Hepatocyte (in vitro differentiated cells): ENCODE data around the gene MRTFA. TPM values are rescaled to one million over a fixed set of nuclear protein-coding genes. Genes with fewer than 3 reads are reported as not detected.
"Not testable (repeated sequence)": the region's sequence is repeated elsewhere in the genome, so short reads cannot be mapped to it uniquely, and the experiment has no call there.

Source experiments
- DNase-seq: peaks from one replicate; pipeline ENCODE4 v3.0.0-alpha.2; 2016; ENCODE audit warnings: low spot score
- H2AFZ ChIP-seq: fragments of 200-600 bp; sonication (generic); 2 replicates; pipeline ENCODE4 v1.6.0; 2016; ENCODE audit warnings: antibody characterized with exemption, mild to moderate bottlenecking
- H3K27ac ChIP-seq: fragments of 200-600 bp; sonication (generic); 2 replicates; pipeline ENCODE4 v1.5.1; 2016; ENCODE audit warnings: mild to moderate bottlenecking
- H3K27me3 ChIP-seq: fragments of 200-600 bp; sonication (generic); 2 replicates; pipeline ENCODE4 v1.6.1; 2016
- H3K36me3 ChIP-seq: fragments of 200-600 bp; sonication (generic); replicated peaks from 2 replicates; pipeline ENCODE4 v1.5.1; 2016; ENCODE audit warnings: low read depth; ENCODE audit not compliant: insufficient read depth
- H3K4me1 ChIP-seq: fragments of 200-600 bp; sonication (generic); 2 replicates; pipeline ENCODE4 v1.5.1; 2016; ENCODE audit warnings: mild to moderate bottlenecking, moderate library complexity; ENCODE audit not compliant: insufficient read depth
- H3K4me2 ChIP-seq: fragments of 200-600 bp; sonication (generic); 2 replicates; pipeline ENCODE4 v1.6.0; 2016
- H3K4me3 ChIP-seq: fragments of 200-600 bp; sonication (generic); 2 replicates; pipeline ENCODE4 v1.5.1; 2016; ENCODE audit warnings: mild to moderate bottlenecking
- H3K79me2 ChIP-seq: fragments of 200-600 bp; sonication (generic); 2 replicates; pipeline ENCODE4 v1.6.0; 2017; ENCODE audit warnings: mild to moderate bottlenecking
- H3K9me2 ChIP-seq: fragments of 200-600 bp; sonication (generic); replicated peaks from 2 replicates; pipeline ENCODE4 v1.6.0; 2017; ENCODE audit warnings: mild to moderate bottlenecking; ENCODE audit not compliant: insufficient read depth
- H3K9me3 ChIP-seq: fragments of 200-600 bp; sonication (generic); 2 replicates; pipeline ENCODE4 v1.5.1; 2016; ENCODE audit warnings: low read depth, mild to moderate bottlenecking
- H4K20me1 ChIP-seq: fragments of 200-600 bp; sonication (generic); 2 replicates; pipeline ENCODE4 v1.6.0; 2016; ENCODE audit warnings: mild to moderate bottlenecking; ENCODE audit not compliant: insufficient read depth, poor library complexity, severe bottlenecking
- CTCF ChIP-seq: fragments of 200-600 bp; sonication (generic); IDR thresholded peaks from 2 replicates; pipeline ENCODE4 v1.5.1; 2016; ENCODE audit warnings: antibody characterized with exemption, mild to moderate bottlenecking; ENCODE audit not compliant: poor library complexity
- EZH2 ChIP-seq: fragments of 200-600 bp; sonication (generic); IDR thresholded peaks from 2 replicates; pipeline ENCODE4 v1.6.1; 2016; ENCODE audit warnings: antibody characterized with exemption, mild to moderate bottlenecking, borderline replicate concordance
- EZH2phosphoT487 ChIP-seq: fragments of 200-600 bp; sonication (generic); IDR thresholded peaks from one replicate; pipeline ENCODE4 v1.6.1; 2018; ENCODE audit warnings: antibody characterized with exemption, mild to moderate bottlenecking, low read depth, moderate library complexity; ENCODE audit not compliant: unreplicated experiment, severe bottlenecking
- WGBS: methylation state at CpG from one replicate; pipeline ENCODE4 v1.1.6; 2016; ENCODE audit warnings: low lambda C conversion rate; ENCODE audit errors: missing lambda C conversion rate; 5-methylcytosine and 5-hydroxymethylcytosine counted together
- polyA plus RNA-seq: library from polyadenylated mRNA; unstranded; fragments of >200 nt; fragmentation: Nextera tagmentation; extraction: Ambion mirVana; gene quantifications from 2 replicates; pipeline ENCODE4 v1.2.1, GENCODE V29; 2016
- total RNA-seq: library from RNA; depleted of rRNA; stranded (reverse); fragments of >200 nt; gene quantifications from 2 replicates; pipeline ENCODE4 v1.2.3, GENCODE V29; 2014

The MRTFA gene
- total and polyA plus RNA-seq, 2 experiments from 2014 or later, result 19.0 to 29.7 TPM

DNA sequence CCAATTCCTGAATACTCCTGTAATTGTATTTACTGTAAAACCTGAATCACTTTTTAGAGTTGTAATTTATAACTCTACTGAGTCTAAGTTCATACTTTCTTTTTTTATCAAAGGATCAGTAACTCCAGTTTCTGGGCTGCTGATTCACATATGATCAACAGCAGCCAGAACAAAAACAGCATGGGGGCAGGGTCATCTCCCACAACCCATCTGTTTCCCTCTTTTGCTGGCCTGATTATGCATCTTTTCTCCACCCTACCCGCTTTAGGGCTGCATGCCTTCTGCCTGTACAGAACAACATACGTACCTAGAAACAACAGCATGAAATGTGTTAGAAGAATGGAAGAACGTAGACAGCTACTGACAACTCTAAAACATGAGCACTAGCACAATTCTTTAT is 76.0 kb downstream of the MRTFA start:
- Histone ChIP-seq H3K4me3 (no peak overlapping the region), H3K9me3 (no peaks in the 10 kb centered on the region), H3K4me1 (no peaks in the 10 kb centered on the region), H3K36me3 (no peaks in the 10 kb centered on the region), H3K79me2 (peaks cover 54% of the 10 kb centered on the region), H3K9me2 (no peaks in the 10 kb centered on the region), H3K27me3 (no peaks in the 10 kb centered on the region), H2AFZ (no peak overlapping the region), H3K4me2 (no peak overlapping the region), H3K27ac (no peak overlapping the region), H4K20me1 (peaks cover 7% of the 10 kb centered on the region)
- no peak for DNase-seq
- 92% methylated on average over 3 of the region's 3 CpGs for WGBS
- TF ChIP-seq EZH2phosphoT487 (no peak), EZH2 (no peak), CTCF (no peak)

- H3K79me2 ChIP-seq, result peaks cover 56% of the 10 kb centered on the region
- TF ChIP-seq CTCF (no peak), EZH2 (no peak), EZH2phosphoT487 (no peak)
Observed at GRCh38 chr22:40557972-40558371, 78.5 kb downstream of the MRTFA start.

DNA sequence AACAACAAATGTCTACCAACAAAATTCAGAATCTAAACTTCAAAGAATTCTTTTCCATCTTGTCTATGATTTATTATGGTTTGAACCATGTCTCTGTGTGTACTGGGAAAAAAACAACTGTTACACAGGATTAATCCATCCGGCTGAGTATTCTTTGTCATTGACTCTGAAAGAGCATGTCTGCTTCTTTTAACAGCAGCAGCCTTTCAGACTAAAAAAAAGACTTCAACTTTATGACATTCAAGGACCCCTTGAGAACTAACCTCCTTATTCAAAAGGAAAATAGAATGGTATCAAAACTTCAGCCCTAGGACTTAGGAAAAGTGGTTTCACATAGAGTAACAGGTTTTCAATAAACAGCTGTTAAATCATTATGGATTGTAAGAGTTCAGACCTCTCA is 79.9 kb downstream of the MRTFA start:
- Histone ChIP-seq H3K4me1 (no peaks in the 10 kb centered on the region), H2AFZ (no peak overlapping the region), H3K9me3 (no peaks in the 10 kb centered on the region), H3K9me2 (no peaks in the 10 kb centered on the region), H3K4me2 (no peak overlapping the region), H3K27ac (no peak overlapping the region), H3K27me3 (no peaks in the 10 kb centered on the region), H3K36me3 (no peaks in the 10 kb centered on the region), H4K20me1 (peaks cover 7% of the 10 kb centered on the region), H3K4me3 (no peak overlapping the region), H3K79me2 (peaks cover 53% of the 10 kb centered on the region)
- WGBS, result 65% methylated on average over 1 of the region's 1 CpG
- DNase-seq, result no peak
- TF ChIP-seq EZH2 (no peak), EZH2phosphoT487 (no peak), CTCF (no peak)

More at GRCh38 chr22:40557972-40558371, 78.5 kb downstream of the MRTFA start:
- Histone ChIP-seq H3K9me3 (no peaks in the 10 kb centered on the region), H3K27me3 (no peaks in the 10 kb centered on the region), H3K4me2 (no peak overlapping the region), H2AFZ (no peak overlapping the region), H3K27ac (no peak overlapping the region), H3K9me2 (no peaks in the 10 kb centered on the region), H4K20me1 (peaks cover 7% of the 10 kb centered on the region), H3K4me3 (no peak overlapping the region), H3K36me3 (no peaks in the 10 kb centered on the region), H3K4me1 (no peaks in the 10 kb centered on the region)
- WGBS, result 96% methylated on average over 2 of the region's 2 CpGs
- DNase-seq, result no peak

- peaks cover 37% of the 10 kb centered on the region for H3K79me2 ChIP-seq
- 92% methylated on average over 1 of the region's 1 CpG for WGBS
- not testable (repeated sequence) for H3K9me3 ChIP-seq
Observed at GRCh38 chr22:40554023-40554422, 82.5 kb downstream of the MRTFA start.

More at GRCh38 chr22:40554023-40554422, 82.5 kb downstream of the MRTFA start:
- H3K9me2 ChIP-seq, DNase-seq, H3K27ac ChIP-seq, H3K4me3 ChIP-seq, H3K27me3 ChIP-seq, H4K20me1 ChIP-seq, H3K36me3 ChIP-seq, H2AFZ ChIP-seq, H3K4me2 ChIP-seq, H3K4me1 ChIP-seq: not testable (repeated sequence)
